HepG2 (cell line): ENCODE data around the gene CADM3.

ENCODE experiments used
- ATF3 ChIP-seq: sonication (generic); formaldehyde crosslinking; IDR thresholded peaks from 2 replicates; pipeline ENCODE4 v1.4.0; 2020; ENCODE audit warnings: missing genetic modification reagents
- BCLAF1 ChIP-seq: fragments of 450-650 bp; IDR thresholded peaks from 2 replicates; pipeline ENCODE4 v1.6.1; 2017; ENCODE audit warnings: mild to moderate bottlenecking
- CEBPZ ChIP-seq: IDR thresholded peaks from 2 replicates; pipeline ENCODE4 v1.6.1; 2012; ENCODE audit warnings: low read length, improper control_type of control experiment
- HCFC1 ChIP-seq: fragments of 150-350 bp; IDR thresholded peaks from 2 replicates; pipeline ENCODE4 v1.6.1; 2014; ENCODE audit warnings: low read depth, low read length
- PBX3 ChIP-seq: sonication (generic); formaldehyde crosslinking; IDR thresholded peaks from 2 replicates; pipeline ENCODE4 v1.8.1; 2023; ENCODE audit warnings: missing genetic modification reagents, inconsistent platforms, borderline replicate concordance
- PHF8 ChIP-seq: sonication (generic); formaldehyde crosslinking; IDR thresholded peaks from 2 replicates; pipeline ENCODE4 v1.5.0; 2020; ENCODE audit warnings: missing genetic modification reagents
- RBAK ChIP-seq: sonication (generic); formaldehyde crosslinking; IDR thresholded peaks from 2 replicates; pipeline ENCODE4 v1.5.1; 2020; ENCODE audit warnings: mild to moderate bottlenecking, missing genetic modification reagents
- SALL1 ChIP-seq: sonication (generic); formaldehyde crosslinking; IDR thresholded peaks from 2 replicates; pipeline ENCODE4 v1.8.0; 2022; ENCODE audit warnings: mild to moderate bottlenecking, missing genetic modification reagents
- TAF1 ChIP-seq: sonication (generic); formaldehyde crosslinking; IDR thresholded peaks from 2 replicates; pipeline ENCODE4 v1.4.0; 2020; ENCODE audit warnings: missing genetic modification reagents
- TCF7L2 ChIP-seq: IDR thresholded peaks from 2 replicates; pipeline ENCODE4 v1.6.1; 2011; ENCODE audit warnings: mild to moderate bottlenecking, low read depth, low read length, moderate library complexity
- ZNF256 ChIP-seq: sonication (generic); formaldehyde crosslinking; conservative IDR thresholded peaks from 2 replicates; pipeline ENCODE4 v1.4.0; 2020; ENCODE audit warnings: missing genetic modification reagents

- TF ChIP-seq ZNF256 (no peak), BCLAF1 (no peak), CEBPZ (no peak), TAF1 (CRISPR knock-in tag) (no peak), TCF7L2 (no peak), PBX3 (CRISPR knock-in tag) (no peak), HCFC1 (no peak), SALL1 (CRISPR knock-in tag) (no peak), PHF8 (no peak), ATF3 (CRISPR knock-in tag) (no peak), RBAK (no peak)
Observed at GRCh38 chr1:159142726-159143510, 28.5 kb upstream of the CADM3 start.
